Gastrocnemius medialis (tissue), 4 donors: ENCODE measurements around the gene OGFR.

ENCODE experiments used
- POLR2A ChIP-seq, 2 donors: fragments of 450-650 bp; IDR thresholded peaks; one replicate each; pipeline ENCODE4 v1.6.1; 2017; ENCODE audit warnings: antibody characterized with exemption in 2 of 2, mild to moderate bottlenecking in 2 of 2, moderate library complexity in 2 of 2
- TF ChIP-seq, protein P1 (sequence below), 5 experiments: fragments of 450-650 bp in 3 of 5; fragments of 200-600 bp in 2 of 5; sonication (generic) in 2 of 5; IDR thresholded peaks in 4 of 5; conservative IDR thresholded peaks in 1 of 5; 1 replicate in 4 of 5; 2 replicates in 1 of 5; pipeline ENCODE4 v1.5.1; 2016 to 2019; ENCODE audit warnings: antibody characterized with exemption in 5 of 5, mild to moderate bottlenecking in 3 of 5, moderate library complexity in 3 of 5

DNA sequence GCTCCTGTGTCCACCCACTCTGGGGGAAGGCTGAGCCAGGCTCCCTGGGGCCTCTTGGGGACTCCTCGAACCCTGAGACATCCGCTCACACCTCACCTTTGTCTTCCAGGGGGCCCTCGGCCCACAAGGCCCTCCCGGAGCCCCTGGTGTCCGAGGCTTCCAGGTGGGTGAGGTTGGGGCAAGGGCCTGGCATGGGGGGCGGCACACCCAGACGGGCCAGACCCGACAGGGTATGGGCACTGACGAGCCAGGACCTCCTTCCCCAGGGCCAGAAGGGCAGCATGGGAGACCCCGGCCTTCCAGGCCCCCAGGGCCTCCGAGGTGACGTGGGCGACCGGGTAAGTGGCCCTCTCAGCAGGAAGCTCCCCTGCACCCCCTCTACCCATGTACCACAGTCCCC is 25.6 kb downstream of the OGFR start:
- no peak for TF ChIP-seq POLR2A (IDR thresholded peaks at IDR 0.05)
- TF ChIP-seq, protein P1, sequence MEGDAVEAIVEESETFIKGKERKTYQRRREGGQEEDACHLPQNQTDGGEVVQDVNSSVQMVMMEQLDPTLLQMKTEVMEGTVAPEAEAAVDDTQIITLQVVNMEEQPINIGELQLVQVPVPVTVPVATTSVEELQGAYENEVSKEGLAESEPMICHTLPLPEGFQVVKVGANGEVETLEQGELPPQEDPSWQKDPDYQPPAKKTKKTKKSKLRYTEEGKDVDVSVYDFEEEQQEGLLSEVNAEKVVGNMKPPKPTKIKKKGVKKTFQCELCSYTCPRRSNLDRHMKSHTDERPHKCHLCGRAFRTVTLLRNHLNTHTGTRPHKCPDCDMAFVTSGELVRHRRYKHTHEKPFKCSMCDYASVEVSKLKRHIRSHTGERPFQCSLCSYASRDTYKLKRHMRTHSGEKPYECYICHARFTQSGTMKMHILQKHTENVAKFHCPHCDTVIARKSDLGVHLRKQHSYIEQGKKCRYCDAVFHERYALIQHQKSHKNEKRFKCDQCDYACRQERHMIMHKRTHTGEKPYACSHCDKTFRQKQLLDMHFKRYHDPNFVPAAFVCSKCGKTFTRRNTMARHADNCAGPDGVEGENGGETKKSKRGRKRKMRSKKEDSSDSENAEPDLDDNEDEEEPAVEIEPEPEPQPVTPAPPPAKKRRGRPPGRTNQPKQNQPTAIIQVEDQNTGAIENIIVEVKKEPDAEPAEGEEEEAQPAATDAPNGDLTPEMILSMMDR (IDR thresholded peaks at IDR 0.05 in 4 of 5, conservative IDR thresholded peaks at IDR 0.05 in 1 of 5) = no peak
